Mesenchymal stem cell (in vitro differentiated cells and primary cell): ENCODE measurements around the gene NEGR1.
A peak's percentile ranks its signal among the peaks of the same experiment; 100 is the strongest.

ENCODE experiments used
- DNase-seq: peaks from one replicate; pipeline ENCODE4 v3.0.0-alpha.2; 2013
- H2AFZ ChIP-seq: one replicate; pipeline ENCODE4 v1.6.1; 2013; ENCODE audit warnings: low read depth, mild to moderate bottlenecking, control low read depth, inconsistent platforms, low read length, moderate library complexity
- H2AK5ac ChIP-seq: 2 replicates; pipeline ENCODE4 v1.6.1; 2013; ENCODE audit warnings: low read length, moderate library complexity, mild to moderate bottlenecking, inconsistent platforms; ENCODE audit not compliant: severe bottlenecking
- H2BK120ac ChIP-seq: one replicate; pipeline ENCODE4 v1.6.1; 2013; ENCODE audit warnings: low read depth, mild to moderate bottlenecking, inconsistent platforms, low read length, moderate library complexity
- H2BK12ac ChIP-seq, 2 experiments: one replicate each; pipeline ENCODE4 v1.6.1; 2013; ENCODE audit warnings: inconsistent platforms in 2 of 2, low read length in 2 of 2, mild to moderate bottlenecking in 2 of 2, moderate library complexity in 2 of 2, control low read depth in 1 of 2
- H2BK15ac ChIP-seq: one replicate; pipeline ENCODE4 v1.6.1; 2013; ENCODE audit warnings: mild to moderate bottlenecking, low read depth, inconsistent platforms; ENCODE audit not compliant: poor library complexity, severe bottlenecking
- H2BK5ac ChIP-seq: 2 replicates; pipeline ENCODE4 v1.6.1; 2013; ENCODE audit warnings: low read depth, mild to moderate bottlenecking, low read length, control low read depth, inconsistent platforms; ENCODE audit not compliant: poor library complexity, severe bottlenecking
- H3K14ac ChIP-seq, 2 experiments: one replicate each; pipeline ENCODE4 v1.6.1; 2013; ENCODE audit warnings: inconsistent platforms in 2 of 2, low read length in 2 of 2, control low read depth in 1 of 2, mild to moderate bottlenecking in 1 of 2, moderate library complexity in 1 of 2
- H3K18ac ChIP-seq, 2 experiments: one replicate each; pipeline ENCODE4 v1.6.1; 2013; ENCODE audit warnings: inconsistent platforms in 2 of 2, low read length in 2 of 2, control low read depth in 1 of 2, low read depth in 1 of 2, mild to moderate bottlenecking in 1 of 2
- H3K23ac ChIP-seq, 2 experiments: one replicate each; pipeline ENCODE4 v1.6.1; 2013; ENCODE audit warnings: inconsistent platforms in 2 of 2, low read length in 2 of 2, mild to moderate bottlenecking in 2 of 2, moderate library complexity in 2 of 2, control low read depth in 1 of 2
- H3K27ac ChIP-seq: 2 replicates; pipeline ENCODE4 v1.5.1; 2013; ENCODE audit warnings: mild to moderate bottlenecking, moderate library complexity, low read length, control low read depth, inconsistent platforms; ENCODE audit not compliant: poor library complexity, severe bottlenecking
- H3K27me3 ChIP-seq, 2 experiments: 2 replicates each; pipeline versions ENCODE4 v1.6.1 to v1.7.0; 2013; ENCODE audit warnings: low read length in 2 of 2, mild to moderate bottlenecking in 2 of 2, moderate library complexity in 2 of 2, control low read depth in 1 of 2, inconsistent platforms in 1 of 2; ENCODE audit not compliant: control insufficient read depth in 1 of 2, insufficient read depth in 1 of 2
- H3K36me3 ChIP-seq, 2 experiments: 2 replicates each; pipeline versions ENCODE4 v1.6.1 to v1.7.0; 2013; ENCODE audit warnings: low read length in 2 of 2, control low read depth in 1 of 2, inconsistent platforms in 1 of 2, low read depth in 1 of 2, mild to moderate bottlenecking in 1 of 2; ENCODE audit not compliant: insufficient read depth in 2 of 2, control insufficient read depth in 1 of 2
- H3K4ac ChIP-seq, 2 experiments: one replicate each; pipeline ENCODE4 v1.6.1; 2013; ENCODE audit warnings: inconsistent platforms in 2 of 2, low read length in 2 of 2, mild to moderate bottlenecking in 2 of 2, moderate library complexity in 2 of 2, control low read depth in 1 of 2, low read depth in 1 of 2
- H3K4me1 ChIP-seq: 2 replicates; pipeline ENCODE4 v1.6.1; 2013; ENCODE audit warnings: low read depth, low read length, control low read depth; ENCODE audit not compliant: control insufficient read depth, insufficient read depth
- H3K4me2 ChIP-seq: 2 replicates; pipeline ENCODE4 v1.6.1; 2013; ENCODE audit warnings: low read length, mild to moderate bottlenecking, inconsistent platforms; ENCODE audit not compliant: poor library complexity, severe bottlenecking
- H3K4me3 ChIP-seq, 2 experiments: 2 replicates each; pipeline versions ENCODE4 v1.5.1 to v1.7.0; 2013; ENCODE audit warnings: low read length in 2 of 2, mild to moderate bottlenecking in 2 of 2, control low read depth in 1 of 2, low read depth in 1 of 2; ENCODE audit not compliant: insufficient read depth in 1 of 2
- H3K79me1 ChIP-seq: replicated peaks from 2 replicates; pipeline ENCODE4 v1.6.1; 2013; ENCODE audit warnings: mild to moderate bottlenecking, control low read depth, low read length, inconsistent platforms; ENCODE audit not compliant: poor library complexity, severe bottlenecking
- H3K9ac ChIP-seq: 2 replicates; pipeline ENCODE4 v1.7.0; 2013; ENCODE audit warnings: mild to moderate bottlenecking, low read length, moderate library complexity
- H3K9me3 ChIP-seq: 2 replicates; pipeline ENCODE4 v1.7.0; 2013; ENCODE audit warnings: mild to moderate bottlenecking, low read length; ENCODE audit not compliant: control insufficient read depth
- H4K8ac ChIP-seq: one replicate; pipeline ENCODE4 v1.6.1; 2013; ENCODE audit warnings: inconsistent platforms, mild to moderate bottlenecking, low read length, moderate library complexity
- H4K91ac ChIP-seq: one replicate; pipeline ENCODE4 v1.6.1; 2013; ENCODE audit warnings: mild to moderate bottlenecking, low read length, inconsistent platforms
- WGBS: methylation state at CpG from one replicate; pipeline ENCODE4 v1.1.7; 2013; ENCODE audit warnings: mixed read lengths; 5-methylcytosine and 5-hydroxymethylcytosine counted together

NEGR1 gene

DNA sequence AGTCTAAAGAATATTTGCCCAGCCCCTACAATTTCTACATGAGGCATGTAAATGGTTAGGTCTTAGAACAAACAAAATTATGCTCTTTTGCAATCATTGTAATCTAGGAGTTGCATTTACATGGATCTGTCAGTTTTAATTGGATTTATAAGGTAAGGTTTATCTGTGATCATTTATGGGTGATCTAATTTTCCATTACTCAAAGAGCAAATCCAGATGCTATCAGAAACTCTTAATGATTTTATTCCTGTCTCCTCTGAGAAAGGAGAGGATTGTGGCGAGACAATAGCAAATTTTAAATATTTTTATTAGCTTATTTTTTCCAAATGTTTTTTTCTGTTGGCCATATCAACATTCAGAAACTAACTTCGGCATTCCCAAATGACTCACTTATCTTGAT is 14.2 kb upstream of the NEGR1 start:
- no peak overlapping the region for H2BK5ac ChIP-seq
- no CpG with 5 or more reads among the region's 2 CpGs for WGBS
- no peak overlapping the region for H2BK12ac ChIP-seq
- no peak overlapping the region for H4K91ac ChIP-seq
- H3K23ac ChIP-seq = no peak overlapping the region
- DNase-seq = no peak
- H3K4me1 ChIP-seq = no peaks in the 10 kb centered on the region
- peak overlapping the region; percentile 40 for H3K9ac ChIP-seq
- H3K14ac ChIP-seq = no peak overlapping the region
- H2AFZ ChIP-seq = no peak overlapping the region
- no peak overlapping the region for H2BK15ac ChIP-seq
- H3K4me3 ChIP-seq = no peak overlapping the region
- no peak overlapping the region for H3K4ac ChIP-seq
- H2BK120ac ChIP-seq = no peak overlapping the region
- H3K9me3 ChIP-seq = peaks cover 6% of the 10 kb centered on the region
- no peak overlapping the region for H3K4me2 ChIP-seq
- H3K79me1 ChIP-seq = peaks cover 5% of the 10 kb centered on the region
- no peak overlapping the region for H3K27ac ChIP-seq
- H3K36me3 ChIP-seq = no peaks in the 10 kb centered on the region
- no peak overlapping the region for H4K8ac ChIP-seq
- no peak overlapping the region for H3K18ac ChIP-seq
- no peak overlapping the region for H2AK5ac ChIP-seq
- no peaks in the 10 kb centered on the region for H3K27me3 ChIP-seq

DNA sequence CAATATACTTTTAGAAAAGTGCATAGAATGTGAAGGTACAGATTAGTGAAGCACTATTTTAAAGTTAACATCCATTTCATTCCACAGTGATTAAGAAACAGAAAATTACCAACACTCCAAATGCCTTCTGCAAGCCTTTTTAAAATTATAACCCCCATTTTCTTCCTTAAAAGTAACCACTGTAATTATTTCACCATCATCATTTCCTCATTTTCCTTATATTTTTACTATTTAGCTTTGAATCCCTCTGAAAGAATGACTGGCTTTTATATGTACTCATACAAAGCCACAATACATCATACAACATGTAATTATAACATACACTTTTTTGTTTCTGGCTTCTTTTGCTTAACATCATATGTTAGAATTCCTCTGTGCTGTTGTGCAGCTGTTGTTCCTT is 6.5 kb upstream of the NEGR1 start:
- Histone ChIP-seq H2BK5ac (no peak overlapping the region), H3K36me3 (no peaks in the 10 kb centered on the region), H3K79me1 (peaks cover 1% of the 10 kb centered on the region), H3K27me3 (no peaks in the 10 kb centered on the region), H3K4me1 (peaks cover 2% of the 10 kb centered on the region), H3K23ac (no peak overlapping the region), H2AFZ (no peak overlapping the region), H4K8ac (no peak overlapping the region), H3K9me3 (no peaks in the 10 kb centered on the region), H3K18ac (no peak overlapping the region), H2AK5ac (no peak overlapping the region), H3K4me2 (no peak overlapping the region), H3K9ac (no peak overlapping the region), H3K4ac (no peak overlapping the region), H2BK12ac (no peak overlapping the region), H2BK120ac (no peak overlapping the region), H4K91ac (no peak overlapping the region), H2BK15ac (no peak overlapping the region), H3K27ac (no peak overlapping the region), H3K4me3 (no peak overlapping the region), H3K14ac (no peak overlapping the region)
- no peak for DNase-seq

DNA sequence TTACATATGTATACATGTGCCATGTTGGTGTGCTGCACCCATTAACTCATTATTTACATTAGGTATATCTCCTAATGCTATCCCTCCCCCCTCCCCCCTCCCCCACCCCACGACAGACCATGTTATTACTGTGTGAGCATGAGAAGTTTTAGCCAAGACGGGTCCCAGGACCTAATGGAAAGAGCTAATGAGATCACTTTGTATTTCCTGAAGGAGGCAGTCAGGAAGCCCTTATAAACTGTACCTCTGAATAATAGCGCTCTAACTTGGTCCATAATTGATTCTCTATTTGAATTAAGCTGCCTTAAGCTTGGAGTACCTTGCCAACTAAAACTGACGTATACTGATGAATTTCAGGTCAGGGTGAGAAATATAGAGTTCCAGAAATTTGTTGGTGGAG is 4.1 kb upstream of the NEGR1 start:
- Histone ChIP-seq H2AFZ (no peak overlapping the region), H3K4me2 (peak overlapping the region; percentile 28), H3K23ac (no peak overlapping the region), H3K27ac (peak overlapping the region; percentile 80), H4K8ac (no peak overlapping the region), H3K18ac (no peak overlapping the region), H3K27me3 (no peaks in the 10 kb centered on the region), H2BK12ac (no peak overlapping the region), H2BK120ac (no peak overlapping the region), H2AK5ac (peak overlapping the region; percentile 91), H3K79me1 (peaks cover 1% of the 10 kb centered on the region), H3K4me1 (peaks cover 2% of the 10 kb centered on the region), H3K9ac (no peak overlapping the region), H2BK5ac (peak overlapping the region; percentile 82), H3K36me3 (no peaks in the 10 kb centered on the region), H4K91ac (no peak overlapping the region), H3K9me3 (no peaks in the 10 kb centered on the region), H3K4ac (no peak overlapping the region), H3K14ac (no peak overlapping the region), H2BK15ac (no peak overlapping the region), H3K4me3 (no peak overlapping the region)
- DNase-seq = no peak
- 100% methylated on average over 3 of the region's 4 CpGs for WGBS

DNA sequence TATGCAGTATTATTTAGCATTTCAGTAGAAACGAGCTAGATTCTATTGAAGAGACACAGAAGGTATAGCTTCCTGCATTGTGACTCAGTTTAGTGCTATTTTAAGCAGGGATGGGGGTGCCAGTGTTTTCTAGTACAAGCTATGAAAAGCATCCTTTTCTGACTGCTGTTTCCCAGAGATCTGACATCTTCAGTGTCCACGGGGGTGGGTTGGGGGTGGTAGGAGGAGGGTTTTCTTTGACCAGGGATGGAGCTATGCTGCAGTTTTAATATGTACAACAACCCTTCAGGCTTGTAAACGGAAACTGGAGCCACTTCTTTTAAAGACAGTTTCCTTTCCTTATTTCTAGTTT is 2.7 kb upstream of the NEGR1 start:
- Histone ChIP-seq H3K27ac (peak overlapping the region; percentile 100), H3K18ac (no peak overlapping the region), H3K9ac (peak overlapping the region; percentile 99), H3K4me1 (peaks cover 2% of the 10 kb centered on the region), H3K14ac (no peak overlapping the region), H2BK5ac (peak overlapping the region; percentile 100), H3K4me2 (peak overlapping the region; percentile 84), H3K9me3 (no peaks in the 10 kb centered on the region), H3K23ac (no peak overlapping the region), H3K4me3 (peak overlapping the region in 1 of 2 experiments; percentile 97), H4K91ac (no peak overlapping the region), H3K36me3 (no peaks in the 10 kb centered on the region), H2AFZ (no peak overlapping the region), H3K27me3 (no peaks in the 10 kb centered on the region), H3K4ac (no peak overlapping the region), H2BK12ac (no peak overlapping the region), H4K8ac (no peak overlapping the region), H2BK120ac (no peak overlapping the region), H2AK5ac (no peak overlapping the region), H2BK15ac (no peak overlapping the region), H3K79me1 (peaks cover 1% of the 10 kb centered on the region)
- WGBS = 0% methylated on average over 3 of the region's 3 CpGs
- DNase-seq = no peak
